Mucosa of rectum (tissue), 2 donors: Measurements from ENCODE around the gene CYTH1.

Experiments used
- H3K27ac ChIP-seq, 2 donors: one replicate each; pipeline ENCODE4 v1.7.0; 2013; ENCODE audit warnings: inconsistent platforms in 2 of 2, low read depth in 2 of 2, low read length in 2 of 2
- H3K27me3 ChIP-seq, 2 donors: one replicate each; pipeline ENCODE4 v1.7.0; 2013; ENCODE audit warnings: low read length in 2 of 2; ENCODE audit not compliant: control insufficient read depth in 2 of 2, insufficient read depth in 2 of 2
- H3K36me3 ChIP-seq, 2 donors: one replicate each; pipeline ENCODE4 v1.7.0; 2013; ENCODE audit warnings: low read length in 2 of 2; ENCODE audit not compliant: control insufficient read depth in 2 of 2, insufficient read depth in 2 of 2
- H3K4me1 ChIP-seq, 2 donors: one replicate each; pipeline ENCODE4 v1.7.0; 2013; ENCODE audit warnings: low read length in 2 of 2, mild to moderate bottlenecking in 1 of 2; ENCODE audit not compliant: control insufficient read depth in 2 of 2, insufficient read depth in 2 of 2
- H3K4me3 ChIP-seq, 2 donors: one replicate each; pipeline ENCODE4 v1.7.0; 2013; ENCODE audit warnings: low read length in 2 of 2
- H3K9ac ChIP-seq, 2 donors: one replicate each; pipeline ENCODE4 v1.7.0; 2013; ENCODE audit warnings: low read length in 2 of 2, low read depth in 1 of 2, mild to moderate bottlenecking in 1 of 2
- H3K9me3 ChIP-seq, 2 donors: one replicate each; pipeline ENCODE4 v1.7.0; 2013; ENCODE audit warnings: low read length in 2 of 2; ENCODE audit not compliant: control insufficient read depth in 2 of 2
- donor health status: healthy.
- donor health status: Normal muscosa, but diverticular disease.

Gene CYTH1

DNA sequence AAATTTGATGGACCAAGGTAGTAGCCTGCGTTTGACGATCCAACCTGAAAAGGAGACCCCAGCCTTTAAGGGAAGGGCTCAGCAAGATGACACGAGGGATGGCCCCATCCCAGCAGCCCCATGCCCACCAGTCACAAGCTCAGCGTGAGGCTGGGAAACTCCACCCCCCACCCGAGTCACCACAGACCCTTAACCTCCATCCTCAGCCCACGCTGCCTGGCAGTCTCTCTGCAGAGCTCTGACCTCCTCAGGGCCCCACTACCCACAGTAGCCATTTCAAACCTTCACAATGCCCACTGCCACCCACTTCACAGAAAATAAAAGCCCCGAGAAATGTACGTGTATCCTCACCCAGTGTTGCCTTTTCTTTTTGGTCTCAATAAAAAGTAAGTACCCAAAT lies 39.9 kb upstream of the CYTH1 start:
- Histone ChIP-seq H3K9ac (no peak overlapping the region), H3K4me1 (peaks cover 2 to 4% of the 10 kb centered on the region in 2 donors), H3K4me3 (no peak overlapping the region), H3K27me3 (no peaks in the 10 kb centered on the region), H3K9me3 (no peaks in the 10 kb centered on the region), H3K36me3 (peaks cover 61 to 89% of the 10 kb centered on the region in 2 donors), H3K27ac (no peak overlapping the region)

DNA sequence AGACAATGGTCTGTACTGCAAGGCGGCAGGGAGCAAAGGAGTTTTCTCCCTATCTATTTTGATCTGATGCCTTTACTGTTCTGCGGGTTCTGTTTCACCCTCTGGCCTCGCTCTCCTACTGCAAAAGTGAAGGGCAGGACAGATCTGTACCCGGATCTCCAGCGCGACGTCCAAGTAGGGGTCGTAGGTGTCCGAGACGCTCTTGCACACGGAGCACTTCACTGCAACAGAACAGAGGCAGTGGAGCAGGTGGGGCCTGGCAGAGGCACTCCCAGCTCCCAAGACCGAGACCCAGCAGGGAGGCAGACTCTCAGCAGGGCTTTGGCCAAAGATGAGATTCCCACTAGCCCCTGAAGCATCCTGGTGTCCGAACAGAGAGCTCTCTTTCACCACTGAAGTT lies 38.8 kb upstream of the CYTH1 start:
- H3K27ac ChIP-seq: no peak overlapping the region
- peaks cover 64 to 89% of the 10 kb centered on the region in 2 donors for H3K36me3 ChIP-seq
- H3K9me3 ChIP-seq: no peaks in the 10 kb centered on the region
- H3K4me1 ChIP-seq: peaks cover 2 to 4% of the 10 kb centered on the region in 2 donors
- no peak overlapping the region for H3K4me3 ChIP-seq
- H3K9ac ChIP-seq: no peak overlapping the region
- no peaks in the 10 kb centered on the region for H3K27me3 ChIP-seq

DNA sequence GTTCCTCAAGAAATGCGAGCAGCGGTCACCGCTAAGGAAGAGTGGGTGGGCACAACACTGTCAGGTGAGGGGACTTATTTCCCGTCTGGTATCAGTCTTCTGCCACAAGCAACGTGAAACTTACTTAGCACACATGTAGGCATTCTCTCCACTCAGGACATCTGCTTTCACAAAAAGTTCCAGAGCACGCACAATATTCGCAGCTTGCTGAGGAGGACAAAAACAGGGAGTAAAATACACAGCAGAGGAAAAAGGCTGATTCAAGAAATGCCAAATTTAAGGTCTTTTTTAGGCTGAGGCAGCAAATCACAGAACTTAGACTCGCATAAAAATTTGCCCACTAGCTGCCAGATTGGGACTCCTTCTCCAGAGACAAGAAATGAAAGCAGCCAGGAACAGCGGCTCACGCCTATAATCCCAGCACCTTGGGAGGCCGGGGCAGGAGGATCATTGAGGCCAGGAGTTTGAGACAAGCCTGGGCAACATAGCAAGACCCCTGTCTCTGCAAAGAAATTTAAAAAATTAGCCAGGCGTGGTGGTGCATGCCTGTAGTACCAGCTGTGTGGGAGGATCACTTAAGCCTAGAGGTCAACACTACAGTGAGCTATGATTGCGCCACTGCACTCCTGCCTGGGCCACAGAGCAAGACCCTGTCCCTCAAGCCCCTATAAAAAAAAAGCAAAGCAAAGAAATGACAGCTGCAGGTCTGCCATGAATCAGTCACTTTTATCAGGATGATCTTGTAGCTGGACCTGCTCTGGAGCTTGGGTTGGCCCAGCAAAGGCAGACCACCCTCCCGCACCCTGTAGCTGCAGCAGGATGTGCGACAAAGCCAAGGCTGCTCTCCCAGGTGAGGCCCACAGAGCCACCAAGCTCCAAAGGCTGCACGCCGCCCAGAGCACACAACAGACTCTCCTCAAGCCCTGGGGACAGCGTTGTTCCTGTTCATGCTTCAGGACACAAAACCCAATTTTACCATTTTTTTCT lies 38.0 kb upstream of the CYTH1 start:
- Histone ChIP-seq H3K9me3 (no peaks in the 10 kb centered on the region), H3K4me3 (no peak overlapping the region), H3K9ac (no peak overlapping the region), H3K27me3 (no peaks in the 10 kb centered on the region), H3K36me3 (peaks cover 67 to 88% of the 10 kb centered on the region in 2 donors), H3K27ac (peak overlapping the region in 1 of 2 donors; percentile 67), H3K4me1 (peaks cover 2 to 4% of the 10 kb centered on the region in 2 donors)

DNA sequence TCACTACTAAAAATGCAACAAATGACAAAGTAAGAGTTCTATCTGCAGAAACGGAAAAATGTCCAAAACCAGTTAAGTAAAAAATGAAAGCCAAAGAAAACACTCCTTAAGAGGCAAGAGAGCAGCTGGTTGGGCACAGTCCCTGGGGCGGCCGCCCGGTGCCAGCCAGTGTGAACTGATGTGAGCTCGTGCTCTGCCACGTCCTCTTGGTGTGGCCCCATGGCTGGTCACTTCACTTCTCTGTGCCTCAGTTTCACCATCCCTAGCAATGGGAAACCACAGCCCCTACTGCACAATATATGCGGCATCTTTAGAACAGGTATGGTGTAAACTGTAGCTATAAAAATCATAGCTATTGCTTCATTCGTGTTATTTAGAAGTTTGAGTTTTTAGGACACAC lies 37.3 kb upstream of the CYTH1 start:
- Histone ChIP-seq H3K9ac (no peak overlapping the region), H3K4me1 (peaks cover 2 to 4% of the 10 kb centered on the region in 2 donors), H3K9me3 (no peaks in the 10 kb centered on the region), H3K4me3 (no peak overlapping the region), H3K27me3 (no peaks in the 10 kb centered on the region), H3K36me3 (peaks cover 64 to 84% of the 10 kb centered on the region in 2 donors), H3K27ac (peak overlapping the region; percentile 34 to 67)

DNA sequence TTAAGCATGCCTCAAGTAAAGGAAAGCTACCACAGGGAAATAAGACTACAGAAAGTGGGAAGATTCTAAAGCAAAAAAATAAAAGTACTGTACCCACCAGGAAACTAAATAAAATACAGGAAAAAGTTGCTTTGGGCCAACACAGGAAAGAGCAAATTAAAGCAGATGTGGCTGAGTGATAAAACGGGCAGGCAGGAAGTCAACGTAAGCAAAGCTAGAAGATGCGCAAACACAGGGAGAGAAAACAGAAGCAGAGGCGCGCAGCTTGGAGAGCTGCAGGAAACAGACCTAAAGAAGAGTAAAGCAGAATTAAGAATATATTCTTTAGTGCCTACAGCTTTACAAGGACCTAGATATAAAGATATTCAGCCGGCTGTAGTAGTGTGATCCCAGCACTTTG lies 36.9 kb upstream of the CYTH1 start:
- H3K4me1 ChIP-seq: peaks cover 2 to 4% of the 10 kb centered on the region in 2 donors
- no peaks in the 10 kb centered on the region for H3K9me3 ChIP-seq
- no peaks in the 10 kb centered on the region for H3K27me3 ChIP-seq
- no peak overlapping the region for H3K4me3 ChIP-seq
- H3K27ac ChIP-seq: peak overlapping the region; percentile 34 to 70
- H3K9ac ChIP-seq: no peak overlapping the region
- peaks cover 68 to 84% of the 10 kb centered on the region in 2 donors for H3K36me3 ChIP-seq

DNA sequence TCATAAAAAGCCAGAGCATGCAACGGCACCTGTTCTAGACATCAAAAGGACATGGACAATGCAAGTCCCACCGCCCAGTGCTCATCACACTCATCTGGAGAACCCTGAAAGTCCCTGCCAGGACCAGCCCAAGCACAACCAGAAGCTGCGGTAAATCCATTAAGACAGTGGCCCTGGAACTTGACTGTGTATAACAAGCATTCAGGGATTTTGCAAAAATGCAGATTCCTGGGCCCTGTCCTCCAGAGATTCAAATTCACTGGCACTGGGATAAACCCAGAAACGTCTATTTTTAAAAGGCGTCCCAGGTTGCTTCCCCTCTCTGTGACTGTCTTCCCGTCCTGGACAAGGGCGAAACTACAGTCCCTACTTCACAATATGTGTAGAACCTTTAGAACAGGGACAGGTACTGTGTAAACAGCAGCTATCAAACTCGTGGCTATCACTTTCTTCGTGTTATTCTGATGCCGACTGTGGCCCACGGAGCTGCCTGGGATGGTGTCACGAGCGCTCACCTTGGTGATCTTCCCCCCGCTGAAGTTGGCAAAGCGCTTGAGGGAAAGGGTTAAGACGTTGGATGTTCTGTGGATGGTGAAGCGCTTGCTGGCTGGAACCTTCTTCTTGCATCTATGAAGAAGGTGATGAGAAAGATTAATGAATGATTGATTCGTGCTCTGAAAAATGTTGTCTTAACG lies 36.2 kb upstream of the CYTH1 start:
- Histone ChIP-seq H3K27ac (peak overlapping the region; percentile 30 to 70), H3K36me3 (peaks cover 67 to 84% of the 10 kb centered on the region in 2 donors), H3K27me3 (no peaks in the 10 kb centered on the region)

DNA sequence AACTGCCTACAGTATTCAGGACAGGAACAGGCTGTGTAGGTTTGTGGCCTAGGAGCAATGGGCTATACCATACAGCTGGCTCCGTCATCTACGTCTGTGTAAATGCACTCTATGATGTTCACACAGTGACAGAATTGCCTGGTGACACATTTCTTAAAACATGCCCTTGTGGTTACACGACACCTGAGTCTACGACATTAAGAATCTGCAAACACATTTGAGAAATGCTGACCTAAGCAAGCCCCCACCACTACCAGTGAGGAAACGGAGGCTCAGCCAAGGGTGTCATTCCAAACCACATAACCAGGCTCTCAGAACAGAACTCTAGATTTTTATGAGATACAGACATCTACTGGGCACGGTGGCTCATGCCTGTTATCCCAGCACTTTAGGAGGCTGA lies 35.0 kb upstream of the CYTH1 start:
- H3K9me3 ChIP-seq: no peaks in the 10 kb centered on the region
- no peaks in the 10 kb centered on the region for H3K27me3 ChIP-seq
- H3K4me1 ChIP-seq: peaks cover 2 to 4% of the 10 kb centered on the region in 2 donors
- no peak overlapping the region for H3K4me3 ChIP-seq
- peak overlapping the region; percentile 12 to 70 for H3K27ac ChIP-seq
- H3K36me3 ChIP-seq: peaks cover 74 to 82% of the 10 kb centered on the region in 2 donors
- H3K9ac ChIP-seq: no peak overlapping the region

More for the DNA sequence above, 36.2 kb upstream of the CYTH1 start:
- Histone ChIP-seq H3K4me1 (peaks cover 2 to 4% of the 10 kb centered on the region in 2 donors), H3K9ac (no peak overlapping the region), H3K4me3 (no peak overlapping the region), H3K9me3 (no peaks in the 10 kb centered on the region)

DNA sequence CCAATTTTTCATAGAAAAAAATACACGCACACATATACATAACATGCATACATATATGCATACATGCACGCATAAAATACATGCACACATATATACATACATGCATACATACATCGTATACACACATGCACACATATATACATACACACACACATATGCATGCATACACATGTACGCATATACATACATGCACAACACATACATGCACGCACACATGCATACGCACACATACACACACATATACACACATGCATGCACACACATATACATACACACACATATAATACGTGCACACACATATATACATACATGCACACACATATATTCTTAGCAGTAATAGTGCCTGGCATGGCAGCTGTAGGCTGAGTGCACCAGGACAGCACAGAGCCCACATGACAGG lies 33.6 kb upstream of the CYTH1 start:
- Histone ChIP-seq H3K27me3 (no peaks in the 10 kb centered on the region), H3K9me3 (no peaks in the 10 kb centered on the region), H3K36me3 (peaks cover 73 to 84% of the 10 kb centered on the region in 2 donors), H3K4me1 (peaks cover 2 to 4% of the 10 kb centered on the region in 2 donors), H3K27ac (no peak overlapping the region), H3K9ac (no peak overlapping the region), H3K4me3 (no peak overlapping the region)

DNA sequence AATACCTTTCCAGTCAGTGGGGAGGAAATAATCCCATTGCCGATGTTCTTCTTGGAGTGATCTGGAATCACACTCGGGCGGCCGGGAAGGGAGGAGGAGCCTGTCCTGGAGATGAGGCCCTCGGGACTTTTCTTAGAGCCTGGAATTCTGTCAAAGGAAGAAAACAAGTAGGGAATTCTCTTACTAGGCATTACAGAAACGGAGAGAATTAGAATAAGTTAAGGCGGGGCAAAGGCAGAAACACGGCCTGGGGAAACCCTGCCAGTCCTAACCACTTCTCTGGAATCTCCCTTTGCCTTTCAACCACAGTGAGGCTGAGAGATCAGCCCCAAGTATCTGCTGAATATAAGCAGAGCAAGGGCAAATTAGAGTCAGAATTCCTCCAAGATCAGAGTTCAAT lies 30.8 kb upstream of the CYTH1 start:
- no peaks in the 10 kb centered on the region for H3K27me3 ChIP-seq
- H3K36me3 ChIP-seq: peaks cover 58 to 79% of the 10 kb centered on the region in 2 donors
- H3K9me3 ChIP-seq: no peaks in the 10 kb centered on the region
- H3K4me3 ChIP-seq: no peak overlapping the region
- H3K4me1 ChIP-seq: no peaks in the 10 kb centered on the region
- no peak overlapping the region for H3K27ac ChIP-seq
- no peak overlapping the region for H3K9ac ChIP-seq

DNA sequence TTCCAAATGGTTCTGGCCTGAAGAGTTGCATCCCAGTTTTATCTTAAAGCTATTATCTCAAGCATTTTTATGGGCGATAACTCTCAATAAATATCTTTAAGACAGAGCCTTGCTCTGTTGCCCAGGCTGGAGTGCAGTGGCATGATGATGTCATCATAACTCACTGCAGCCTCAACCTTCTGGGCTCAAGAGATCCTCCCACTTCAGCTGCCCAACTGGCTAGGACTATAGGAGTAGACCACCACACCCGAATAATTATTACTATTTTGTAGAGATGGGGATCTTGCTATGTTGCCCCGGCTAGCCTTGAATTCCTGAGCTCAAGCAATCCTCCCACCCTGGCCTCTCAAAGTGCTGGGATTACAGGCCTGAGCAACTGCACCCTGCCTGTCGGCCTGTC lies 26.1 kb upstream of the CYTH1 start:
- Histone ChIP-seq H3K27me3 (no peaks in the 10 kb centered on the region), H3K36me3 (peaks cover 57 to 78% of the 10 kb centered on the region in 2 donors), H3K4me1 (no peaks in the 10 kb centered on the region), H3K9me3 (no peaks in the 10 kb centered on the region), H3K27ac (no peak overlapping the region), H3K4me3 (no peak overlapping the region), H3K9ac (no peak overlapping the region)
